NCI-H2171 (cell line): ENCODE results near the gene NRXN2.
"Not testable (repeated sequence)": the region's sequence is repeated elsewhere in the genome, so short reads cannot be mapped to it uniquely, and the experiment has no call there.

Source experiments
- DNase-seq: peaks from one replicate; lab custom pipeline; 2025; lab: John Stamatoyannopoulos, UW

NRXN2 gene

GRCh38 chr11:64564947-64565889 lies 157.8 kb downstream of the NRXN2 start:
- no peak for DNase-seq

GRCh38 chr11:64564419-64564818 lies 158.6 kb downstream of the NRXN2 start:
- DNase-seq: no peak

GRCh38 chr11:64563966-64564365 lies 159.0 kb downstream of the NRXN2 start:
- DNase-seq: no peak

GRCh38 chr11:64562723-64563351 lies 160.2 kb downstream of the NRXN2 start:
- no peak for DNase-seq

- no peak for DNase-seq
These were observed 160.8 kb downstream of the NRXN2 start for GRCh38 chr11:64561984-64562722.

GRCh38 chr11:64561429-64561828 lies 161.6 kb downstream of the NRXN2 start:
- DNase-seq: not testable (repeated sequence)

GRCh38 chr11:64560941-64561340 lies 162.1 kb downstream of the NRXN2 start:
- no peak for DNase-seq

- DNase-seq: no peak
These were observed 162.7 kb downstream of the NRXN2 start for GRCh38 chr11:64560139-64560771.

- DNase-seq: no peak
These were observed 163.5 kb downstream of the NRXN2 start for GRCh38 chr11:64559351-64560138.

- DNase-seq: no peak
These were observed 164.1 kb downstream of the NRXN2 start for GRCh38 chr11:64558869-64559268.

- DNase-seq: no peak
These were observed 164.8 kb downstream of the NRXN2 start for GRCh38 chr11:64558065-64558745.

GRCh38 chr11:64556721-64557250 lies 166.2 kb downstream of the NRXN2 start:
- no peak for DNase-seq
